GM19193 (cell line): ENCODE data around the gene RASAL2.

Source experiments
- POLR2A ChIP-seq: IDR thresholded peaks from 4 replicates; pipeline ENCODE4 v1.6.1; 2011; ENCODE audit not compliant: insufficient read depth, insufficient read length; ENCODE audit errors: extremely low read depth

RASAL2 gene

DNA sequence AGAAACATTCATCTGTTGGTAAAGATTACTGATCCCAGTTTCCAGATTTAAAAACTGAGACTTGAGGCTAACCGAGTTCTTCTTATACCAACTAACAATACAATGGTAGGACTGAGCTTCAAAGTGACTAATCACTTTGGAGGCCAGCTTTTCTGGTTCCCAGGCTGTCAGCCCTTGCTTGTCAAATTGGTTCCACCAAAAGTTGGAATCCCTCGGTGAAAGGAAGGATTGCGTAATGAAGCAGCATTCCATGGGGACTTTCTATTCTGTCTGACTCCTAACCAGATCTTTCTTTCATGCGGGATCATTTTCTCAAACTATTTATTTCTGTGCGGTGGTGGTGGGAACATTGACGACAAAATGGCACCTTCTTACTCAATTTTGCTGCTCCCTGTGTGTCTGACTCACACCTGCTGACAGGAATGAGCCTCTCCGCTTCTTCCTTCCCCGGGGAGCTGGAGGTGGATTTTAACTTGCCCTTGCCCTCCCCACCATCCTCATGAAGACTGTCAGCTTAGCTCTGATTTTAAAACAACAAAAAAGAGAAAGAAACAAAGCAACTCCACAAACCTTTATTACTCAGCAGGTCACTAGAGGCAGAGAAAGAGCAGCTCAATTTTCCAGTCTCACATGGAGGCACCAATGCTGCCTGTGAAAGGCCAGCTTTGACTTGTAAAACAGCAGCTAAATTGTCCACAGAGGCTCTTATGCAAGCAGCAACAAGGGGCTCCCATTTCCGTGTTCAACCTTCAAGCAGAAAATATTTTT lies 32.9 kb upstream of the RASAL2 start:
- no peak for TF ChIP-seq POLR2A

DNA sequence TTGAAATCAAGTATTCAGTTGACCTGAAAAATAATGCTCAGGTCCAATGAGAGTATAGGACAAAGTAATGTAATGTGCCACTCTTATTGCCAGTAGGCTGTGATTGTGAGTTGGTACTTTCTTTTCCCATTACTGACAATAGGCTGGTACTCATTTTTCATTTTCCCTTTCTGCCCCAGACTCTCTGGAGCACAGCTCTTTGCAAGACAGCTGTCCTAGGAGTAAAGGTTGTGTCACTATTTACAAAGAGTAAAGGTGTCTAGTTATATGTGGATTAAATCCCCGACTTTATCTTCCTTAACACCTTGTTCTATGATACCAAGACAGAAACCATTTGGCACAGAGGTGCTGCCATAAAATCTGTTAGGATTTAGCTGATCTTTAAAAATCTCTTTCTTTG lies 32.3 kb upstream of the RASAL2 start:
- TF ChIP-seq POLR2A: no peak

DNA sequence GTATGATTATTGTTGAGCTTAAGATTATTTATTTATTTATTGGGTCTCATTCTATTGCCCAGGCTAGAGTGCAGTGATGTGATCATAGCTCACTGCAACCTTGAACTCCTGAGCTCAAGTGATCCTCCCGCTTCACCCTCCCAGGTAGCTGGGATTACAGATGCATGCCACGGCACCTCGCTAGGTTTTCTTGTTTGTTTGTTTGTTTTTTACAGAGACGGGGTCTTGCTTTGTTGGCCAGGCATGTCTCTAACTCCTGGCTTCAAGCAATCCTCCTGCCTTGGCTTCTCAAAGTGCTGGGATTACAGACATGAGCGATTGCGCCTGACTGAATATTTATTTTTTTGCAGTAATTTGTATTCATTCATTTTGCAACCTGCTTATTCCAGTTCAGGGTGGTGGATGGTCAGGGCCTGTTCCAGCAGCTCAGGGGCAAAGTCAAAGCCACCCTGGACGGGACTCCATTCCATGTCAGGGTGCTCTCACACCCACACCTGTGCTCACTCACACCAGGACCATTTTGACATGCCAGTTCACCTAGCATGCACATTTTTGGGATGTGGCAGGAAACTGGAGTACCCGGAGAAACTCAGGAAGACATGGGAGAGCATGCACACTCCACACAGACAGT lies 29.6 kb upstream of the RASAL2 start:
- TF ChIP-seq POLR2A: no peak

DNA sequence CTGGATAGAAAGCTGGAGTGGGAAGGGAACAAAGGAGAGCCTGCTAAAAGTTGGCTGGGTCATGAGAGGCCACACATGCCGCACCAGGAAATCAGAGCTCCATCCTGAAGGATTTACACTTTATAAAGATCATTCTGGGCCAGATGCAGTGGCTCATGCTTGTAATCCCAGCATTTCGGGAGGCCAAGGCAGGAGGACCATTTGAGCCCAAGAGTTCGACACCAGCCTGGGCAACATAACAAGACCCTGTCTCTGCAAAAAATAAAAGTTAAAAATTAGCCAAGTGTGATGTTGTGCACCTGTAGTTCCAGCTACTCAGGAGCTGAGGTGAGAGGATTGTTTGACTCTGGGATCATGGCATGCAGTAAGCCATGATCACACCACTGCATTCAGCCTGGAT lies 28.7 kb upstream of the RASAL2 start:
- TF ChIP-seq POLR2A: no peak

DNA sequence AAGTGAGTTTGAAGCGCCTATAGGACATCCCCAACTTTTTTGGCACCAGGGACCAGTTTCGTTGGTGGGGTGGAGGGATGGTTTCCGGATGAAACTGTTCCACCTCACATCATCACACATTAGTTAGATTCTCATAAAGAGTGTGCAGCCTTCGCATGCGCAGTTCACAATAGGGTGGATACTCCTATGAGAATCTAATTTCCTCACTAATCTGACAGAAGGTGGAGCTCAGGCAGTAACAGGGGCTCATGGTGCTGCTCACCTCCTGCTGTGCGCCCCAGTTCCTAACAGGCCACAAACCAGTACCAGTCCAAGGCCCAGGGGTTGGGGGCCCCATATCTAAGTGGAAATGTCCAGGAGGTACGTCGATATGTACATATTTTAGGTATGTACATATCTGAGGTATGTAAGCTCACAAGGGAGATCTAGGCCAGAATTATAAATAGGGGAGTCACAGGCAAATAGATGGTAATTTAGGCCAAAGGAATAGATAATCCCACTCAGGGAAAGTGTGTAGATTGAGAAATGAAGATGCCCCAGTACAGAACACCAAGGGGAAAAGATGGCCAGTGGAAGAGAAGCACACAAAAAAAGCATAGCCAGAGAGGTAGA lies 27.5 kb upstream of the RASAL2 start:
- no peak for TF ChIP-seq POLR2A

DNA sequence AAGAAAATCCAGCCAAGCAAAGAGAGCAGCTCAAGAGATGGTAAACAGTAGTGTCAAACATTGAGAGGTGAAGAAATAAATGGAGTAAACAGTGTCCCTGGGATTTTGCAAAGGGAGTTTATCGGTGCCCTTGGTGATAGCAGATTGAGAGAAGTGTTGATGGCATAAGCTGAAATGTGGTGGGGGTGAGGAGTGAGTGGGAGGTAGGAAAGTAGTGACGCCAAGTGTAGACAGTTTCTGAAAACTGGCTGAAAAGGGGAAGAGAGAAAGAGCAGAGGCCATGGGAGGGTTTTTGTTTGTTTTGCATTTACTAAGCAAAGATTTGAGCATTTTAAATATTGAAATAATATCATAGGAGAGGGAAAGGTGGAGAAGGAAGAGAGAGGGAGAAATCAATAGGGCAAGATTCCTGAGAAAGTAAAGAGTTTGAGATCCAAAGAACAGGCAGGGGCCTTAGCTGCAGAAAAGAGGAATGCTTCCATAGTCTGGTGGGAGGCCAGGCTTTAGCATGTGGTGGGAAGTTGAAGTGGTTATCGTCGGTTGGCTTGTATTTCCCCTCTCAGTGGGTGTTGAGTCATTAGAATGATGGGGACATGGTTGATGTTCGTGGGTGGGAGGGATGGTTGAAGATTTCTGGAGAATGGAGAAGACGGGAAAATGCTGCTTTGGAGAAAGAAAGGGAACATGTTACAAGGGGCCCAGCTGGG lies 26.8 kb upstream of the RASAL2 start:
- TF ChIP-seq POLR2A: no peak

DNA sequence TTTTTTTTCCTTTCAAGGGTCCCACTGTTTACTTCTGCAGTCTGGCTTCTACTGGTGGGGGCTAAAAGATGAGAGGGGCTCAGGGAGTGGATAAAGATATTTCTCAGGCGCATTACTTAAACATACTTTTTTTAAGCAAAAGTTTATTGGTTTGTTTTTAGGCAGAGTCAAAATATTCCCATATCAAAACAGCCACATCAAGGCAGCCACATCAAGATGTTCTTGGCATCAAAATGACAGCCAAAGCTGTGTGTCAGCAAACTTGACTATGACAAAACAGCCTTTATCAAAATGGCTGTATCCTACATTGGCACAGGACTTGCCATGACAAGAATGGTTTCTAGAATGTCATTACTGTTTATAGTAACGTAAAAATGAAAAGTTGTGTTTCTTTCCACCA lies 22.1 kb upstream of the RASAL2 start:
- TF ChIP-seq POLR2A: no peak

DNA sequence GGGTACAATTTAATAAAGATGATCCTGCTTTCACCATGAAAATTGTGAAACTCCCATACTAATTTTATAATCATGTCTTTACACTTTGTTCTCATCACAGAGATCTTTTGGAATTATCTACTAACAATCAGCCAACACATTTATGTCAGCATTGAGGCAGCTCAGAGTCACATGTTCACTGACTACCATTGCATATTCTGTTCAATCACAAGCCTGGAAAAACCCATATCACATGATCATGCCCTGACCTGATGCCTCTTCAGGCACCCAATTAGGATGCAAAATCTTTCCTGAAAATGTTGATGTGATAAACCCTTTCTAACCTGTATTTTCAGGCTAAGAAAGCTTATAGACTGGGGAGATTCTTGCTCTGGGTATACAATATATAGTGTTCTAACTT lies 21.6 kb upstream of the RASAL2 start:
- no peak for TF ChIP-seq POLR2A

DNA sequence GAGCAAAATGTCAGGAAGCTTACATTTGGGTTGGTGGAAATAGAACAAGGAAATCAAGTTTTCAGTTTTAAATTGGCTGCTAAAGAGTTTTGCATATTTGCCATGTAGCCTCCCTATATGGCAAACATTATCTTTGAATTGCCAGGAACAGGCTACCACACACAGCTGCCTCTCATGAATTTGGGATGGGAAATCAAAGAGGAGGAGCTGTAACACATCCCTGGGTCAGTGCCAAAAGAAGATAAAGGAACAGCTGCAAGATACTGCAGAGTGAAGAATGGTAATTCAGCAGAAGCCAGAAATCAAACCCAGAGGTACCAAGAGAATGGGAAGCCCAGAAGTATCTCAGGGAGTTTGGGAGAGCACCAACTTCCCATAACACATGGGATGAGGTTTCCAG lies 18.6 kb upstream of the RASAL2 start:
- TF ChIP-seq POLR2A: no peak

DNA sequence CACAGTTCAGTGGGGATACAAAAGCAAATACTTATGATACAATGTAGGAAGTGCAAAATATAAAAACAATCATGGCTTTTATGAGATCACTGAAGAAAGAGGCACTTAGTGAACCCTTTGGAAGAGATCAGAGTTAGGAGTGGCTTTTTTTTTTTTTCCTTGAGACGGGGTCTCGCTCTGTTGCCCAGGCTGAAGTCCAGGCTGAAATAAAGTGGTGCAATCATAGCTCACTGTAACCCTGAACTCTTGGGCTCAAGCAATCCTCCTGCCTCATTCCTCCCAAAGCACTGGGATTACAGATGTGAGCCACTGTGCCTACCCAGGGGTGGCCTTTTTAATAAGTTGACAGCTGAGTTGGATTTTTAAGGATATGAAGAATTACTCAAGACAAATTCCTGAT lies 17.3 kb upstream of the RASAL2 start:
- no peak for TF ChIP-seq POLR2A

DNA sequence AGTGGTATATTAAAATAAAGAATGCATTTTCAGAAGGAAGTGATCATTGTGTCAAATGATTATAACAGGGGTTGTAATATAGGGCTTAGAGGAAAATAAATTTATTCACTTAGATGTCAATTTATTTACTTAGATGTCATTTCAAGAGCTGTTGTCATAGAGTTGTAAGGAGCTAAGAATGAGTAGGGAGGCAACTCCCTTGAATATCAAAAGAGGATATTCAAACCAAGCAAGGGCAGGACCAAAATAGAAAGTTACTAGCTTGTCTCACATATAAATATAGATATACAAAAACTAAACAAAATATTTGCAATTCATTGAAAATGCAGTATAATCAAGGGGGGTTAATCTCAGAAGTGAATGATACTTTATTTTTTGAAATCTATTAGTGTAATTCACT lies 16.0 kb upstream of the RASAL2 start:
- TF ChIP-seq POLR2A: no peak

DNA sequence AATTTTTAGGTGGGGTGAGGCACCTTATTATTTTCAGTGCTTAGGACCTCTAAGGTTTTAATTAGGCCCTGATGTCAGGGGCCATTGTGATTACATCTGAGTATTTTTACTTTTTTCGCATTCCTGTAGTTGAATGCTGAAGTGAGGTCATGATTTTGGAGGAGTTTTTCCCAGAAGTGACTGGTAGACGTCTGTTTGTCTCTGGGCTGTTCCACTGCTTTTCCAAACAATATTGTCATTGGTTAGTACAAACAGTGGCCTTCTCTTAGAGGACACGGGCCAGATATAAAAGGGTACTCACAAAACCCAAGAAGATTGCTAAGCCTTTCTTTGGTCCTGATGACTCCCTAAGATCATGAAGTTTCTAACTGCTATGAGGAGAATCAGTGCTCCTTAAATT lies 7.6 kb upstream of the RASAL2 start:
- TF ChIP-seq POLR2A: no peak

DNA sequence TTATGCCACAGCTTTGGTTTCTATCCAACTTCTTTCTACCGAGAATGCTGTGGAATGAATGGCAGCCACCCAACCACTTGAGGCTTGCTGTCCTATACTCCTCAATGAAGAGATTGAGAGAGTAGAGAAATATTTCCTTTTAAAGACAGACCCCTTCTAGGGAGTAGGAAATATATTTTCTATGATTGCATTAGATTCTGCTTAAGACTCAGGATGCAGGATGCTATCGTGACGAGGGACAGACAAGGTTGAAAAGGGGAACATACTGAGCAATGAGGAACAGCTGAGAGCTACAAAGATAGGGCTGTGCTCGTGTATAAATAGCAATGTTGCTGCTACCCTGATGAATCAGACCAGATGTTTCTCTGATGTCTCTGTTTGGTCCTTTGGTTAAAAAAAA lies 7.1 kb upstream of the RASAL2 start:
- TF ChIP-seq POLR2A: no peak

DNA sequence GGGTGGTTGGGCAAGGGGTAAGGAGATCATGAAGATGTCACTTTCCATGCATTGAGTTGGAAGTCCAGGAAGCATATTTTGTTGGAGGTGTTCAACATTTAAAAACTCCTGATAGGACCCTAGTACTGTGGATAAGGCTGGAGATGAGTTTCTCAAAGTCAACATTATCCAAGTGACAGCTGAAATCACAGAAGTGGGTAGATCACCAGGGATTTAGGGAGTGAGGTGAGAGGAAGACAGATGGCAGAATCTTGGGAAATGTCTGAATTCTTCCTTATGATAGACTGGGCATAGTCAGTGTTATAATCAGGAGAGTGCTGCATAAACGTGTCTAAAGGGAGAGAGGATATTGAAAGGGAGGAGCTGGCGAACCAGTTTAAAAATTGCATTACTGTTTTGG lies 5.3 kb upstream of the RASAL2 start:
- TF ChIP-seq POLR2A: no peak

DNA sequence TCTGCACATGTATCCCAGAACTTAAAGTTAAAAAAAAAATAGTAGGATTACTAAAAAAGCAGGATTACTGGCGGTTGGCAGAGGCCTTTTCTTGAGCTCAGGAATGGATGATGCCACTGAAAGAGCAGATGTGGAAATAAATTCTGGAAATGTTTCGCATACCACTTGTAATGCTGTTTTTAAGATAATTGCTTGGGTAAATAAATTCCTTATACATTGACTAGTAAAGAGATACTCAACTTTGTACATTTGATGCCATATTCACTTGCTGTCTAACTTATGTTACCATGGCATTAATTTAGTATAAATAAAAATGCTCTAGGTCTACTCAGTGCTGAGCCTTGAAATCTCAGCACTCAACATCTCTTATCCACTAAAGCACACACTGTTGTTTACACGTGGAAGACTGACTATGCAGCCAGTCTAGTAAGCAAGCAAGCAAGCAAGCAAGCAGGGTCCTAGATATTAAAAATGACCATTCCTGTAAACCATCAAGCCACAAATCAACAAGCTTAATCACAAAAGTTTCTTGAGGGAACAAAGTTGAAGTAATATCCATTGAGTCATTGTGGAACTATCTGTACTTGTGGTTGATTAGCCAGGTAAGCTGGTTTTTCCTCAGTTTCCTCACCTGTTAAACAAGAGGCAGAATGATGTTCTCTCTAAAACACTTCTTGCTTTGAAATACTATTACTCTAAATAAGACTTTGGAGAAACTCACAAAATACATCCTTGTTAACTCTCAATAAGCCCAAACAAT lies 1.7 kb upstream of the RASAL2 start:
- no peak for TF ChIP-seq POLR2A

DNA sequence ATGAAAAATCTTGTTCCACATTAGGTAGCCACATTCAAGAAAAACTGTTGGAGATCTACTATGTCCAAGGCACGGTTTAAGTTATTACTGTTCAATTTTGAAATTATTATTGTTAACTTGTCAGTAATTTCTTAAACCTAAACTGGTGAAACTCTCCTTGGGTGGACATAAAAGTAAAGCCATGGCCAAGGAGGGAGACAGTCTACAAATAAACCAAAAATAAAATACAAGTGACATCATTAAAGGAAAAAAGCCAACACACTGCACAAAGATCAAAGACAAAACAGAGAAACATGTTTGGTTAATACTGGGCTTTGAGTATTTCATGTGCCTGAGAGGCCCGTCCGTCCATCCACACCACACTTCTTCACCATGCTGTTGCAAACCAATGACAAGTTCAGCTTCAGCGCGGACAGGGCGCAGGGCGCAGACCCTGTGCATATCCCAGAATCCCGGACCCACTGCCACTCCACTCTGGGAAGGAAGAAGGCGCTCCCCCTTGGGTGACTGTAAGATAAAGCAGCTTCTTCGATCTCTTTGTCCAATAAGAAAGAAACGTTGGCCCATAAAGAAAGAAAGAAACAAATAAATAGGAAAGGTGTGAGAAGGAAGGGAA lies 918 bp upstream of the RASAL2 start:
- no peak for TF ChIP-seq POLR2A
